Trophoblast cell (in vitro differentiated cells and primary cell): ENCODE measurements around the gene IFNG.

Experiments
- DNase-seq, 2 donors: peaks; one replicate each; pipeline ENCODE4 v3.0.0-alpha.2; 2016
- H2AFZ ChIP-seq: 2 replicates; pipeline ENCODE4 v1.6.1; 2013; ENCODE audit warnings: low read length, moderate library complexity, mild to moderate bottlenecking; ENCODE audit not compliant: insufficient read depth, poor library complexity
- H2AK5ac ChIP-seq: 2 replicates; pipeline ENCODE4 v1.6.1; 2013; ENCODE audit warnings: mild to moderate bottlenecking, low read length
- H2BK120ac ChIP-seq: 2 replicates; pipeline ENCODE4 v1.6.1; 2013; ENCODE audit warnings: low read length, mild to moderate bottlenecking, moderate library complexity; ENCODE audit not compliant: insufficient read depth, poor library complexity
- H2BK12ac ChIP-seq: 2 replicates; pipeline ENCODE4 v1.6.1; 2013; ENCODE audit warnings: mild to moderate bottlenecking, low read length, moderate library complexity
- H2BK5ac ChIP-seq: 2 replicates; pipeline ENCODE4 v1.6.1; 2013; ENCODE audit warnings: low read length, low read depth, moderate library complexity, mild to moderate bottlenecking; ENCODE audit not compliant: poor library complexity
- H3K14ac ChIP-seq: 2 replicates; pipeline ENCODE4 v1.6.1; 2013; ENCODE audit warnings: mild to moderate bottlenecking, low read length
- H3K18ac ChIP-seq: 2 replicates; pipeline ENCODE4 v1.6.1; 2013; ENCODE audit warnings: mild to moderate bottlenecking, low read length
- H3K23ac ChIP-seq: 2 replicates; pipeline ENCODE4 v1.6.1; 2013; ENCODE audit warnings: low read length
- H3K27ac ChIP-seq: 2 replicates; pipeline ENCODE4 v1.5.1; 2013; ENCODE audit warnings: low read depth, mild to moderate bottlenecking, inconsistent platforms, low read length, moderate library complexity
- H3K27me3 ChIP-seq: 2 replicates; pipeline ENCODE4 v1.6.1; 2013; ENCODE audit warnings: inconsistent platforms, mild to moderate bottlenecking, low read length, moderate library complexity; ENCODE audit not compliant: insufficient read depth
- H3K36me3 ChIP-seq, 2 experiments: 1 replicate in 1 of 2; 2 replicates in 1 of 2; pipeline ENCODE4 v1.6.1; 2013; ENCODE audit warnings: low read length in 2 of 2, mild to moderate bottlenecking in 2 of 2, moderate library complexity in 1 of 2; ENCODE audit not compliant: insufficient read depth in 2 of 2, control insufficient read depth in 1 of 2
- H3K4ac ChIP-seq: 2 replicates; pipeline ENCODE4 v1.6.1; 2013; ENCODE audit warnings: low read depth, mild to moderate bottlenecking, low read length, moderate library complexity
- H3K4me1 ChIP-seq, 2 experiments: 1 replicate in 1 of 2; 2 replicates in 1 of 2; pipeline ENCODE4 v1.6.1; 2013; ENCODE audit warnings: low read length in 2 of 2, mild to moderate bottlenecking in 2 of 2, moderate library complexity in 1 of 2; ENCODE audit not compliant: insufficient read depth in 2 of 2, control insufficient read depth in 1 of 2
- H3K4me2 ChIP-seq: 2 replicates; pipeline ENCODE4 v1.6.1; 2013; ENCODE audit warnings: inconsistent platforms, mild to moderate bottlenecking, low read length, moderate library complexity
- H3K4me3 ChIP-seq: 2 replicates; pipeline ENCODE4 v1.5.1; 2013; ENCODE audit warnings: mild to moderate bottlenecking, low read depth, low read length, inconsistent platforms
- H3K79me1 ChIP-seq: one replicate; pipeline ENCODE4 v1.6.1; 2013; ENCODE audit warnings: low read length
- H3K79me2 ChIP-seq: 2 replicates; pipeline ENCODE4 v1.6.1; 2013; ENCODE audit warnings: low read length, mild to moderate bottlenecking; ENCODE audit not compliant: control insufficient read depth, insufficient read depth, poor library complexity
- H3K9ac ChIP-seq: 2 replicates; pipeline ENCODE4 v1.6.1; 2013; ENCODE audit warnings: mild to moderate bottlenecking, low read length
- H3K9me3 ChIP-seq: 2 replicates; pipeline ENCODE4 v1.6.1; 2013; ENCODE audit warnings: low read depth, mild to moderate bottlenecking, control low read depth, inconsistent platforms, low read length; ENCODE audit not compliant: insufficient read depth
- H4K12ac ChIP-seq: 2 replicates; pipeline ENCODE4 v1.6.1; 2013; ENCODE audit warnings: low read depth, mild to moderate bottlenecking, low read length, moderate library complexity
- H4K8ac ChIP-seq: 2 replicates; pipeline ENCODE4 v1.6.1; 2013; ENCODE audit warnings: low read depth, mild to moderate bottlenecking, low read length, moderate library complexity
- H4K91ac ChIP-seq: one replicate; pipeline ENCODE4 v1.6.1; 2013; ENCODE audit warnings: low read depth, mild to moderate bottlenecking, low read length, moderate library complexity
- WGBS: extraction: QIAGEN DNeasy Blood & Tissue Kit; methylation state at CpG from one replicate; pipeline ENCODE4 v1.1.7; 2013; ENCODE audit warnings: missing lambda C conversion rate; ENCODE audit not compliant: insufficient read length, insufficient coverage; ENCODE audit errors: extremely low coverage; 5-methylcytosine and 5-hydroxymethylcytosine counted together

Gene IFNG

DNA sequence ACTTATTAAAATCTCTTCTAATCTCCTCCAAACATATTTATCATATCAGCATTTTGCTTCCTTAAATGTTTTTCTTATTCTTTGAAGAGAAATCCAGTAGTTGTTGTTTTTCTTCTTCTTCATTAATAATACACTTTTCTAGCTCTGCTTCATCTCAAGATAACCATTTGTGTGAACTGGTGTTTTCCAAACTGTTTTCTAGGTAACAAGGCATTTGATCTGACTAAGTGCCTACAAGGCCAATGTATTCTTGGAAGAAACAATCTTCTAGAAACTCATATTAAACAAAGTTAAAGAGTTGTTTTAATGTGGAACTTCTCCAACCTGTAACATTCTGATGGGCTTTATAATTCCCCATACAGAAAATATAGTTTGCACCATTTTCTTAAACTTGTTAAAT lies 30.8 kb upstream of the IFNG start:
- no peak overlapping the region for H2AK5ac ChIP-seq
- no peak overlapping the region for H3K4me3 ChIP-seq
- no peak overlapping the region for H3K18ac ChIP-seq
- H3K4me1 ChIP-seq, result no peaks in the 10 kb centered on the region
- H3K4me2 ChIP-seq, result no peak overlapping the region
- H4K91ac ChIP-seq, result no peak overlapping the region
- H4K8ac ChIP-seq, result no peak overlapping the region
- H3K27ac ChIP-seq, result no peak overlapping the region
- no peak overlapping the region for H3K23ac ChIP-seq
- no peaks in the 10 kb centered on the region for H3K9me3 ChIP-seq
- no peaks in the 10 kb centered on the region for H3K27me3 ChIP-seq
- no peaks in the 10 kb centered on the region for H3K36me3 ChIP-seq
- no peak overlapping the region for H3K4ac ChIP-seq
- H3K14ac ChIP-seq, result no peak overlapping the region
- H2BK12ac ChIP-seq, result no peak overlapping the region
- no peak overlapping the region for H3K9ac ChIP-seq
- no peak overlapping the region for H4K12ac ChIP-seq
- no peak overlapping the region for H2AFZ ChIP-seq
- H2BK5ac ChIP-seq, result no peak overlapping the region
- H2BK120ac ChIP-seq, result no peak overlapping the region
- no peaks in the 10 kb centered on the region for H3K79me2 ChIP-seq
- DNase-seq, result no peak
- no peaks in the 10 kb centered on the region for H3K79me1 ChIP-seq

DNA sequence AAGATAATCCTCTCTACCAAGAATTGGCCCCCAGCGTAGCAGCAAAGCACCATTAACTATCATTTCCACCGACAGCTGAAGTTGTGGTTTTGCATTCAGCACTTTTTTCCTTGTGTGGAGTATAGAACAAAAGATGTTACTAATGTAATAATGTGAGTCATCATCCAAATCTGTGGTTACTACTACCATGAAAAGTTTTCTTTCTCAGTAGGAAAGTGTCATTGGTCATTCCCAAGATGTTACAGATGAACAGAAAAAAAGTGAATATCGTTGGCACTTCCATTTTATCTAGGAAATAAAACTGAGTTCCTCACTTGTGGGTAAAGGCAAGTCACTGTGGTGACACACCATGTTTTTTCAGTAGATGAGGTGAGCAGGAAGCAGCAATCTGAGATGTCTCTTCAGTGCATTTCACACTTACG lies 30.3 kb upstream of the IFNG start:
- Histone ChIP-seq H4K12ac (no peak overlapping the region), H3K79me2 (no peaks in the 10 kb centered on the region), H3K18ac (no peak overlapping the region)

DNA sequence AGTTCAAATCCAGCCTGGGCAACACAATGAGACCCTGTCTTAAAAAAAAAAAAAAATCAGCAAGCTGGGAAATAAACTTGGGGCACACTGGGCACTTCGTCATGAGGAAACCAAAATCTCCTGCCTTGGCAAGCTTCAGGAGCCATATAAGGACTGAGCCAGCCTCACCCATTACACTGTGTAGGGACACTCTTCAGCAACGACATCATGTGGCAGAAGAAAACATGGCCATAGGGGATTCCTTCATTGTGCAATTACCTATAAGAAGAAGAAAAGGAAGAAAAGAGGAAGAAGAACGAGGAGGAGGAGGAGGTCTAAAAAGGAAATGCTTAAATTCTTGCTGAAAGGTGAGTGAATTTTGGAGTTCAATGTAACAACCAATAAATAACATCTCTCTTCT lies 26.1 kb upstream of the IFNG start:
- Histone ChIP-seq H3K4me3 (no peak overlapping the region), H3K9me3 (no peaks in the 10 kb centered on the region), H2BK12ac (no peak overlapping the region), H2BK5ac (no peak overlapping the region), H3K4ac (no peak overlapping the region), H2AK5ac (no peak overlapping the region), H3K79me2 (no peaks in the 10 kb centered on the region), H4K8ac (no peak overlapping the region), H4K91ac (no peak overlapping the region), H3K14ac (no peak overlapping the region), H2BK120ac (no peak overlapping the region), H4K12ac (peak overlapping the region; percentile 59), H3K4me2 (no peak overlapping the region), H3K79me1 (no peaks in the 10 kb centered on the region), H3K23ac (no peak overlapping the region), H3K27ac (no peak overlapping the region), H2AFZ (no peak overlapping the region), H3K27me3 (peaks cover 3% of the 10 kb centered on the region), H3K9ac (no peak overlapping the region), H3K36me3 (no peaks in the 10 kb centered on the region), H3K18ac (no peak overlapping the region), H3K4me1 (no peaks in the 10 kb centered on the region)
- no CpG with 5 or more reads among the region's 3 CpGs for WGBS
- DNase-seq, result no peak

More for the DNA sequence above, 30.3 kb upstream of the IFNG start:
- H3K4me1 ChIP-seq, result no peaks in the 10 kb centered on the region
- no peaks in the 10 kb centered on the region for H3K79me1 ChIP-seq
- H3K4me2 ChIP-seq, result no peak overlapping the region
- no peaks in the 10 kb centered on the region for H3K36me3 ChIP-seq
- no peak overlapping the region for H4K91ac ChIP-seq
- H3K23ac ChIP-seq, result no peak overlapping the region
- no peak overlapping the region for H2BK12ac ChIP-seq
- H3K9ac ChIP-seq, result no peak overlapping the region
- no peak overlapping the region for H2BK5ac ChIP-seq
- H2BK120ac ChIP-seq, result no peak overlapping the region
- no CpG with 5 or more reads among the region's 4 CpGs for WGBS
- H3K4ac ChIP-seq, result no peak overlapping the region
- H3K27me3 ChIP-seq, result no peaks in the 10 kb centered on the region
- H4K8ac ChIP-seq, result no peak overlapping the region
- no peaks in the 10 kb centered on the region for H3K9me3 ChIP-seq
- DNase-seq, result no peak
- H3K27ac ChIP-seq, result no peak overlapping the region
- no peak overlapping the region for H2AK5ac ChIP-seq
- no peak overlapping the region for H3K14ac ChIP-seq
- no peak overlapping the region for H2AFZ ChIP-seq
- no peak overlapping the region for H3K4me3 ChIP-seq

DNA sequence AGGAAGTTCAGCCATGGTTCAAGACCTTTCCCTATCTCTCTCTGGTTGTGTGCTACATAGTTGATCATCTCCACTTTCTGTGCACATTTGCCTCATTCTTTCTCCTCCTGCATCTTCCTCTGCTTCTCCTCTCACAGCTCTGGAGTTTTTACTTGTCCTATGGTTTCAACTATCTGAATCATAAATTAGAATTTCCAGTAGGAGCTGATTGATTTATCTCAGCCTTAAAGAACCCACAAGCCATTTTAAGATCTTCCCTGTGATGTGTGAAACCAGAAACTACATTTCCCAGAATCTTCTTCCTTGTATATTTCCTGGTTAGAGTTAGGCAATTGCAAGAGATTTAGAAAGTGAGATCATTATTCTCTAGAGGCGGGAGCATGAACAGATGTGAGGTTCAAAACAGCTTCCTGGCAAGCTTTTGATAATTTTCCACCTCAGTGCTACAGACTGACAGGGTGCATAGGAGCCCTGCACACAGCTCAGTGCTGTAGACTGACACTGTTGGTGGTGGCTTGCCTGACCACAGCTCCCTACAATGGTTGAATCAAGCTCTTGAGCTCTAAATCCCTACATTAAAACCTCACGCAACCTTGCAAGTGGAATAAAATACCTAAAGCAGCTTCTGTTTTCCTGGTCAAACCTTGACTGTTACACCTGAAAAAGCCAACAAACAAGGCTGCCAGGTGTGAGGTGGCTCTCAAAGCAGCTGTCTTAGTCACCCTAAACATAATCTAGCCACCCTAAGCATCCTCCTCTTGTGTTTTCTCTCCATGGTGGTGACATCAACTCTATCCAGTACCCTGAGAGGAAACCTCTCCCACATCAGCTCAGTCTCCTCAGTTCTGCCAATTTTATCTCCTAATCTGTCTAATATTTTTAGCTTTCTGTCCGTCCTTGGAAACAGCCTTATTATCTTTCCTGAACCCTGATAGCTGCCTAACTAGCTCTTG lies 21.5 kb upstream of the IFNG start:
- DNase-seq, result no peak
- H3K79me1 ChIP-seq, result no peaks in the 10 kb centered on the region
- no peak overlapping the region for H3K23ac ChIP-seq
- no peak overlapping the region for H2BK12ac ChIP-seq
- H4K8ac ChIP-seq, result no peak overlapping the region
- H4K12ac ChIP-seq, result no peak overlapping the region
- H4K91ac ChIP-seq, result no peak overlapping the region
- H3K14ac ChIP-seq, result no peak overlapping the region
- H3K36me3 ChIP-seq, result no peaks in the 10 kb centered on the region
- no peak overlapping the region for H3K9ac ChIP-seq
- no peak overlapping the region for H3K27ac ChIP-seq
- H3K4me1 ChIP-seq, result peaks cover 2% of the 10 kb centered on the region in 2 experiments
- no peak overlapping the region for H3K4me3 ChIP-seq
- no peaks in the 10 kb centered on the region for H3K79me2 ChIP-seq
- H3K4me2 ChIP-seq, result no peak overlapping the region
- H2BK5ac ChIP-seq, result no peak overlapping the region
- no peak overlapping the region for H3K18ac ChIP-seq
- peaks cover 3% of the 10 kb centered on the region for H3K27me3 ChIP-seq
- no peaks in the 10 kb centered on the region for H3K9me3 ChIP-seq
- no peak overlapping the region for H2AK5ac ChIP-seq
- no CpG with 5 or more reads among the region's 3 CpGs for WGBS
- no peak overlapping the region for H3K4ac ChIP-seq
- no peak overlapping the region for H2AFZ ChIP-seq
- no peak overlapping the region for H2BK120ac ChIP-seq
